HG03025 (cell line): ENCODE data around the gene BPI.
"Not testable (repeated sequence)": the region's sequence is repeated elsewhere in the genome, so short reads cannot be mapped to it uniquely, and the experiment has no call there.

Experiments used
- ATAC-seq: cut with Tn5 transposase; IDR thresholded peaks from one replicate; pipeline ENCODE4 v1.9.1; 2021; ENCODE audit warnings: mild to moderate bottlenecking, moderate library complexity; ENCODE audit not compliant: unreplicated experiment, low FRiP score

BPI gene

GRCh38 chr20:38326309-38326708, 22.4 kb downstream of the BPI start:
- no peak for ATAC-seq

GRCh38 chr20:38330638-38331037, 26.7 kb downstream of the BPI start:
- no peak for ATAC-seq

GRCh38 chr20:38331245-38331644, 27.3 kb downstream of the BPI start:
- no peak for ATAC-seq

- no peak for ATAC-seq
These were observed 27.9 kb downstream of the BPI start for GRCh38 chr20:38331814-38332213.

- no peak for ATAC-seq
These were observed 30.1 kb downstream of the BPI start for GRCh38 chr20:38334016-38334415.

GRCh38 chr20:38336726-38337125, 32.8 kb downstream of the BPI start:
- no peak for ATAC-seq

- ATAC-seq, result no peak
These were observed 33.7 kb downstream of the BPI start for GRCh38 chr20:38337561-38338140.

- ATAC-seq, result no peak
These were observed 35.0 kb downstream of the BPI start for GRCh38 chr20:38338849-38339520.

GRCh38 chr20:38339521-38339896, 35.6 kb downstream of the BPI start:
- not testable (repeated sequence) for ATAC-seq

- ATAC-seq, result no peak
These were observed 36.0 kb downstream of the BPI start for GRCh38 chr20:38339997-38340396.

- ATAC-seq, result no peak
These were observed 36.7 kb downstream of the BPI start for GRCh38 chr20:38340693-38341092.

- ATAC-seq, result no peak
These were observed 38.3 kb downstream of the BPI start for GRCh38 chr20:38342216-38342615.

- ATAC-seq, result no peak
These were observed 38.9 kb downstream of the BPI start for GRCh38 chr20:38342713-38343310.

GRCh38 chr20:38343311-38344106, 39.6 kb downstream of the BPI start:
- no peak for ATAC-seq

- ATAC-seq, result no peak
These were observed 40.2 kb downstream of the BPI start for GRCh38 chr20:38344107-38344701.

- no peak for ATAC-seq
These were observed 41.7 kb downstream of the BPI start for GRCh38 chr20:38345643-38346042.

GRCh38 chr20:38346247-38346651, 42.3 kb downstream of the BPI start, which contains the start of gene LBP:
Gene LBP, plus strand, starts transcription at chr20:38346482. Its CDS starts 35 bp downstream, at chr20:38346517.
- ATAC-seq, result no peak

- no peak for ATAC-seq
These were observed 42.8 kb downstream of the BPI start for GRCh38 chr20:38346741-38347140.

- ATAC-seq, result no peak
These were observed 45.9 kb downstream of the BPI start for GRCh38 chr20:38349856-38350255.

GRCh38 chr20:38350879-38351775, 47.2 kb downstream of the BPI start:
- no peak for ATAC-seq
